DMS153 treated with DMSO at 0.1 percent for 48 hours (cell line): ENCODE data around the gene ATP9B.
A peak's percentile ranks its signal among the peaks of the same experiment; 100 is the strongest.
"Not testable (repeated sequence)": the region's sequence is repeated elsewhere in the genome, so short reads cannot be mapped to it uniquely, and the experiment has no call there.

ENCODE experiments used
- DNase-seq: peaks from one replicate; lab custom pipeline; 2025; ENCODE audit not compliant: unreplicated experiment; lab: John Stamatoyannopoulos, UW

Gene ATP9B

GRCh38 chr18:79234438-79234837 is 165.2 kb downstream of the ATP9B start:
- no peak for DNase-seq

DNA sequence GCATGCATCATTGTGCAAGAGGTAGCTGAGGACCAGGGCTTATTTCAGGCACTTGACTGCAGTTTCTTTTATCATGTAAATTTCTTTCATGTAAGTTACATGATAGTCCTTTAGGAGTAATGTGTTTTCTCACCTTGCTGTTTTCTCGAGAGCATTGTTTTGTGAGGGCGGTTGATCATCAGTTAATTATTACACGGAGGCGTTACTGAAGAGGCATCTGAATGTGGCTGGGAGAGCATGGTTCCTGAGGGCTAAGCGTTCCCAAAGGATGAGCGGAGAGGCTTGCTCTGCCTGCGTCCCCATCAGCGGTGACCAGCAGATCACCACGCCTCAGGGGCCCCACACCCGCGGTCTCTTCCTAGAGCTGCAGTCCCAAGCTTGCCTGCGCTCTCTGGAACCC is 170.4 kb downstream of the ATP9B start:
- no peak for DNase-seq

DNA sequence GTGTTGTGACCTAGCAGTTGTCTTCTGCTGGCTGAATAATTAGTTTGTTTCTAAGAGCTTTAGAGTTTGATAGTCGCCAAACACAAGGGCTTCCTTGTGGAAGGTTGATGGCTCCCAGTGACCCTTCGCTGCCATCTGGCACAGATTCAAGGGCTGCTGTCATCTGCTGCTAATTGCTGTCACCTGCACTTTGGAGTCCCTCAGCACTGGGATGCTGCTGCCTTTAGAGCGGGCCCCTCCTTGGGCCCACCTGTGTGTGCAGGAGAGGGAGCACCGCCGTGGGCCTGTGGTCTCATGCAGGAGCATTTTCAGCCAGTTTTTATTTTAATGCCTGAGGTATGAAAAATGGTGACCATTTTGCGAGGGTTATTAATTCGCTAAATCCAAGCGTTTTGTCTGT is 172.6 kb downstream of the ATP9B start:
- DNase-seq = peak; percentile 17

- peak; percentile 23 for DNase-seq
These were observed 173.1 kb downstream of the ATP9B start for GRCh38 chr18:79242246-79242645.

DNA sequence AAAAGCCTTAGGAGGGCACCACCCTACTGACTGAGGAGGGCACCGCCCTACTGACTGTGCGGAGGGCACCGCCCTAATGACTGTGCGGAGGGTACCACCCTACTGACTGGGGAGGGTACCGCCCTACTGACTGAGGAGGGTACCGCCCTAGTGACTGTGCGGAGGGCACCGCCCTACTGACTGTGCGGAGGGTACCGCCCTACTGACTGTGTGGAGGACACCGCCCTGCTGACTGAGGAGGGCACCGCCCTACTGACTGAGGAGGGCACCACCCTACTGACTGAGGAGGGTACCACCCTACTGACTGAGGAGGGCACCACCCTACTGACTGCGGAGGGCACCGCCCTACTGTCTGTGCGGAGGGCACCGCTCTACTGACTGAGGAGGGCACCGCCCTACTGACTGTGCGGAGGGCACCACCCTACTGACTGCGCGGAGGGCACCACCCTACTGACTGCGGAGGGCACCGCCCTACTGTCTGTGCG is 176.4 kb downstream of the ATP9B start:
- peak; percentile 28 for DNase-seq

DNA sequence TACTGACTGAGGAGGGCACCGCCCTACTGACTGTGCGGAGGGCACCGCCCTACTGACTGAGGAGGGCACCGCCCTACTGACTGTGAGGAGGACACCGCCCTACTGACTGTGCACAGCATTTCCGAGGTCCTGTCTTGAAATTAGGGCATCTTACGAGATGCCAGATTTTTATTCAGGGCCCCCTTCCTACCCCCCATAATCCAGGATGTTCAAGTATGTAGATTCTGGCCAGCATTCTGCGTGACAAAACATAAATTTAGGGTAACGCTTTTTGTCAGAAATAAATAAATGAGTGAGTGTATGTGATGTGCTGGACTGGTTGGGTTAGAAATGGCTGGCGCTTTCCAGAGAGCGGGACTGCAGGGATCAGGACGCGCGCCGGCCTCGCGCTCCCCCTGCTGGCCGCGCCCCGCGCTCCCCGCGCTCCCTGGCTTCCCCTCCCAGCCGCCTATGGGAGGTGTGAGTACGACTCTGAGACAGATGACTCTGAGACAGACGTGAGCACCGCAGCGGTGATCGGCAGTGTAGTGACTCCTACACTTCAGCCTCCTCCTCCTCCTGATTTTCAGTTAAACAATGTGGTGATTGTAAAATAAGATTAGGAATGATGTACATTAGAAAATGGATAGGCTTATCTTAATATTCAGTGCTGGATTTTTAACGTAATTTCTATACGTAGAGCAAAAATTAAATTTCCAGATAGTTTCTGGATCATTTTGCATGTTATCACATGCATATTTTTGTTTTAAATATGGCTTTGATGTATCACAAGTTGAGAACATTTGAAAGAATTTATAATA is 177.3 kb downstream of the ATP9B start:
- DNase-seq = peak; percentile 40

- no peak for DNase-seq
These were observed 179.4 kb downstream of the ATP9B start for GRCh38 chr18:79248495-79249060.

DNA sequence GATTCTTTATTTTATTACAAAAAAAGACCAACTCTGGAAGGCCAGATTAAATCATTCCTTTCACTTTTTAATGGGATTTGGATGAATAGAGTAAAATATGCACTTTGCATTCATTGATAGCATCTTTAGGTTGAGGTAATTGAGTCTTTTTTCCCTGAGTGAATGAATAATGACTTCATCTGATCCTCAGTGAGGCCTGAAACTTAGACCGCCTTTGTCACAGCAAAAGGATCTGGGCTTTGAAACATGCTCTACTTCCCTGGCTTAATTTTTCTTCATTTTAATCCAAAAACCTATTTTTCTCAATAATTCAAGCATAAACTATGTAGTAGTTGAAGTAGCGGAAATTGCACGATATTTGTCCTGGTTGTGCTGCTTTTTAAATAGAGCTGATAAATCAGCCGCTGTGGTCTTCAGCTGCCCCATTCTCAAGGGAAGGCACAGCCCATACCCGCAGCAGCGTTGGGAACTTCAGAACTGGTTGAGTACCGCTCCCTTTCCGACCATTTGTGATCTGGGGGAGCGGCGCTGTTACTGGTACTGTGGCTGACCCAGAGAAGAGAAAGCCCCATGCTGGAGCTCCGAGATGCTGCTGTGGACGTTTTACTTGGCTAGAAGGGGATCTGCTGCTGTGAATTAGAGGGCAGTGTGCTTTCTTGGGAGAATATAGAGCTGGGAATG is 181.2 kb downstream of the ATP9B start:
- DNase-seq = no peak

GRCh38 chr18:79251021-79251420 is 181.8 kb downstream of the ATP9B start:
- no peak for DNase-seq

- DNase-seq = no peak
These were observed 183.9 kb downstream of the ATP9B start for GRCh38 chr18:79252904-79253633.

DNA sequence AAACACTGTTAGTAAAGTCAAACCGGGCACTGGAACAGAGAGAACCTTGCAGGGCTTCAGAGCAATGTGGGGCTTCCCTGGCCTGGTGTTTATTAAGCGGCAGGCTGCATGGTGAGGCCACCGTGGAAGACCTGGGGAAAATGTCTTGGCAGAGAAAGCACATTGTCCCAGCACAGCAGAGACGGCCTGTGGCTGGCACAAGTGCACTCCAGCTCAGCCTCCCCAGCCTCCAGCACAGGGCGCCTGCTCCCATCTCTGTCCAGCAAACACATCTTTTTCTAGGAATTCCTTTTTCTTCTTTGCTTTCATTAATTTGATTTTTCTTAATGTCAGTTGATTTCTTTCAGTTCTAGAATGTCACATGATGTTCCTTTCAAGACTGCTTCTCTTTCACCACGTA is 188.3 kb downstream of the ATP9B start:
- DNase-seq = no peak

DNA sequence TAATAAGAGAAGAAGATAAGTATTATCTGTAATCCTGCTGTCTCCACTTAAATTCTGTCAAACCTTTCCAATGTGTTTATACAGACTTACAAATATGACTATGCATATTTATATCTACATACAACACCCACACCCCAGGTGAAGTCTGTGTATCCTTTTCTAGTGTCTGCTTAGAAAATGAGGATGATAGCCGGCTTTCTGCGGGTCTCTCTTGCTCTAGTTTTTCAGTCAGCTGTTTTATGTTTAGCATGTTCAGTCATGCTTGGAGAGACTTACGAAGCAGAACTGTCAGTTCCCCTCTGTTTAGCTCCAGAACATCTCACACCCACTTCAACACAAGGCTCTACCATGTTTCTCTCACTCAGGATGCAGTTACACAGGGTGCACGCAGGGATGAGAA is 189.3 kb downstream of the ATP9B start:
- no peak for DNase-seq

DNA sequence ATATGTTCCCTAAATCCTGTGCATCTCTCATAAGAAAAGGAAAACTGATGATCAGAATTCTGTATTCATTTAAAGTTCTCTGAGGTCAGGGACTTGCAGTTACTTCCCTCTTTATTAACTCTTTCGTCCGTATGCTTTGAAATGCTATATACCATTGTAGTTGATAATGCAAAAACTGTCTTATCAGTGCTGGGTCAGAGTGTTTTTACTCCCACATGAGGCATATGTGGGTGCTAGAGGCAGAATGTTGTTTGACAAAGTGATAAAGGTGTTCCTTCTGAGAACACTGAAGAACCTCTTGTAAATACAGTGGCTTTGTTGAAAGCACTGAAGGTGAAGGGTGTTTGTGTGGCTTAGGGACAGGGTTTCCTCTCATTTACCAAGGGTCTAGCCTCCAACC is 190.0 kb downstream of the ATP9B start:
- DNase-seq = no peak

- no peak for DNase-seq
These were observed 190.8 kb downstream of the ATP9B start for GRCh38 chr18:79260023-79260422.

DNA sequence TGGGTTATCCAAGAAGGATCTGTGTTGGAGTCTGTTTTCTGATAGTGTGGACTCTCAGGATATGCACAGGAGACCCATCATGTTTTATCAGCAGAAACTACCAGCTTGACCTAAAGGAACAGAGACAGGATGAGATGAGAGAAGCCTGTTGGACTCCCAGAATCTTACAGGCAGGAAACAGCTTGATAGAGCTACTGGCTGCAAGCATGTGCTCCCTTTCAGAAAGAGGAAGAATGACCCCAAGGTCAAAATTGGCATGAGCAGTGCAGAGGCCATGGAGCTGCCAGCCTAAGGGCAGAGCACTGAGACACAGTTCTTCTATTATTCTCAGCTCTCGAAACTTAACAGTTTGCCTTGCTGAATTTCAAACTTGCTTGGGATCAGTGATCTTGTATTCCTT is 191.3 kb downstream of the ATP9B start:
- DNase-seq = no peak

- DNase-seq = not testable (repeated sequence)
These were observed 195.9 kb downstream of the ATP9B start for GRCh38 chr18:79265068-79265467.

DNA sequence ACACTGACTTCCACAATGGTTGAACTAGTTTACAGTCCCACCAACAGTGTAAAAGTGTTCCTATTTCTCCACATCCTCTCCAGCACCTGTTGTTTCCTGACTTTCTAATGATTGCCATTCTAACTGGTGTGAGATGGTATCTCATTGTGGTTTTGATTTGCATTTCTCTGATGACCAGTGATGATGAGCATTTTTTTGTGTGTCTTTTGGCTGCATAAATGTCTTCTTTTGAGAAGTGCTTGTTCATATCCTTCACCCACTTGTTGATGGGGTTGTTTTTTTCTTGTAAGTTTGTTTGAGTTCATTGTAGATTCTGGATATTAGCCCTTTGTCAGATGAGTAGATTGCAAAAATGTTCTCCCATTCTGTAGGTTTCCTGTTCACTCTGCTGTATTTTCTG is 202.6 kb downstream of the ATP9B start:
- DNase-seq = not testable (repeated sequence)

- no peak for DNase-seq
These were observed 203.7 kb downstream of the ATP9B start for GRCh38 chr18:79272916-79273315.

DNA sequence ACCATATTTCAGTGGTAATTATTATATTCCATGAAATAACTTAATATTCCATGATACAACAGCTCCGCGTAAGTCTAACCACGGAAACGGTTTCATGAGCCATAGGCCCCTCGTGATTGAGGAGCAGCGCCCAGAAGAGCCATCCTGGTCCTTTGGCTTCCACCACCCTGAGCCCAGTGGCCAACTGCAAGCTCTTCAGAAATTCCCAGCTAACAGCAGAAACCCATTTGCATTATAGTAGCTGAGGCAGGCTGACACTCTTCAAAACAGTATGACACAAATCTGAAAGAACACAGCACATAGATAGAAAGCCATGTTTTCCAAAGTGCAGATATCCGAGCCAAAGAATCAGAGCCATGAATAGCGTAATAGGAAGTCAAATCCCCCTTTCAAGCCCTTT is 205.6 kb downstream of the ATP9B start:
- DNase-seq = no peak

DNA sequence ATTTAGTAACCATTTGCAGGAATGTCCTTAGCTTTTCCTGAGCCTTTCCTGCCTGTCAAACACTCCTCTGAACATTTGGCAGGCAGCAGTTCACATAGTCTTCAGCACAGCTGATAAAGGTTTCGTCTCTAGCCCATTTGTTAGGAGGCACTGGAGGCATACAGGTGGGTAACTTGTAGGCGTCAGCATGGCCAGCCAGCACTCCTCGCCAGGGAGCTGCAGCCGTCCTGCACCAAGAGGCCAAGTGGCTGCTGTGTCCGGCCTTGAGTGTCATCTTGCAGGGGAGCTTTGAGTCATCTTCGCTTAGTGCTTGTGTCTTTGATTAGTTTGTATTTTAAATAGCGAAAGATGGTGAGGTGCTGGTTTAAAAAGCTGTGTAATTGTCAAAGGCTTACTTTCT is 206.3 kb downstream of the ATP9B start:
- no peak for DNase-seq

- no peak for DNase-seq
These were observed 206.8 kb downstream of the ATP9B start for GRCh38 chr18:79275992-79276391.
